ENCODE measurements around the gene GPR50. TPM values are rescaled to one million over a fixed set of nuclear protein-coding genes. Genes with fewer than 3 reads are reported as not detected.

The GPR50 gene
- total RNA-seq = not detected
- not detected for polyA plus RNA-seq (2013, experiment 1 of 2)
- not detected for polyA plus RNA-seq (2013, experiment 2 of 2)
- 0 to 0.08 (median 0) reads per million in 172 experiments for total RNA-seq

DNA sequence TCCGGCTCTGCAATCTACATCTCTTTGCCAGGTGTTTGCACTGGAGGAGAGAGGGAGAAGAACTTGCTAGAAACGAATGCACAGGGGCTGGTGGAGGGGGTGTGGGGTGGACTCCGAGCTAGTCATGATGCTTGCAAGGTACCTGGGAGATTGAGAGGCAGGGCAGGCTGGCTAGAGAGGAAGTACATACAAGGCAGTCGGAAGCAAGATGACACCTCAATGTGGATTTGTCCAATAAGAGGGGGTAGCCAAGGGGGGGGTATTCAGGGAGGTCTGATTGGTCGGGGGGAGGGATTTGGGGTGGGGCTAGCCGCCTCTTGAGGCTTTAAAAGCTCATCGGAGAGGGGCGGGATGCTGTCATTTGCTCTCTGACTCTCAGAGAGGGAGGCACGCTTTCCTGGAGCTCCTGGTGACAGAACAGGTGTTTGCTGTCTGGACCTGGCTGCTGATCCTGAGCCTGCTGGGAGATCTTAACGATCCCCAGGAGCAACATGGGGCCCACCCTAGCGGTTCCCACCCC, at the start of gene GPR50:
TSS of gene GPR50 (plus strand) at position 354 of the 520 bp plus-strand sequence. CDS start at position 492, 138 bp downstream.
- Mint-ChIP-seq H3K27ac (no peak within 1 kb of the TSS), H3K9me3 (no peaks in the 10 kb centered on the region), H3K4me3 (no peak within 1 kb of the TSS), H3K36me3 (ENCODE audit: low read depth) (no peaks in the 10 kb centered on the region), H3K4me1 (ENCODE audit: low read depth) (peaks cover 11% of the 10 kb centered on the region), H3K27me3 (peaks cover 71% of the 10 kb centered on the region)
- intact Hi-C loops (cut with DNase I, micrococcal nuclease) = no loop called here
- peaks cover 4% of the 10 kb centered on the region for H3K4me1 ChIP-seq (ENCODE audit: insufficient read depth, low read length)
- H3K36me3 ChIP-seq (ENCODE audit: insufficient read depth, low read length) = no peaks in the 10 kb centered on the region
- no peak within 1 kb of the TSS for H3K27ac ChIP-seq (ENCODE audit: low read depth in 1 of 2, low read length in 2 of 2)
- no peaks in the 10 kb centered on the region for H3K9me3 ChIP-seq (ENCODE audit: control insufficient read depth in 1 of 2, insufficient read depth in 1 of 2, low read length in 2 of 2)
- H3K27me3 ChIP-seq (ENCODE audit: control insufficient read depth in 1 of 2, insufficient read depth in 2 of 2, low read length in 2 of 2) = peaks cover 9 to 36% of the 10 kb centered on the region in 2 experiments
- no peak for TF ChIP-seq CTCF (IDR thresholded peaks at IDR 0.05)
- no peak within 1 kb of the TSS for H3K4me3 ChIP-seq (ENCODE audit: low read length)
- ChIA-PET POLR2A (no interaction called here), CTCF (no interaction called here)
- DNase-seq (no peak), ATAC-seq (ENCODE audit: poor library complexity) (no peak)

- Mint-ChIP-seq H3K27ac (no peak overlapping the region), H3K4me3 (no peak overlapping the region), H3K9me3 (no peaks in the 10 kb centered on the region), H3K4me1 (ENCODE audit: low read depth) (no peaks in the 10 kb centered on the region), H3K36me3 (ENCODE audit: low read depth) (no peaks in the 10 kb centered on the region), H3K27me3 (no peaks in the 10 kb centered on the region)
- H3K27ac ChIP-seq (ENCODE audit: low read depth in 1 of 2, low read length in 2 of 2) = no peak overlapping the region
- H3K27me3 ChIP-seq (ENCODE audit: control insufficient read depth in 1 of 2, insufficient read depth in 2 of 2, low read length in 2 of 2) = no peaks in the 10 kb centered on the region
- CTCF ChIA-PET = no interaction called here
- no peak for ATAC-seq (ENCODE audit: poor library complexity)
- H3K4me3 ChIP-seq (ENCODE audit: low read length) = no peak overlapping the region
- H3K36me3 ChIP-seq (ENCODE audit: insufficient read depth, low read length) = no peaks in the 10 kb centered on the region
- POLR2A ChIA-PET = no interaction called here
- no peaks in the 10 kb centered on the region for H3K4me1 ChIP-seq (ENCODE audit: insufficient read depth, low read length)
- TF ChIP-seq CTCF (IDR thresholded peaks at IDR 0.05) = no peak
- no peak for DNase-seq
- intact Hi-C loops (cut with DNase I, micrococcal nuclease) = no loop called here
- H3K9me3 ChIP-seq (ENCODE audit: control insufficient read depth in 1 of 2, insufficient read depth in 1 of 2, low read length in 2 of 2) = no peaks in the 10 kb centered on the region
Measured at GRCh38 chrX:151132531-151132930, 43.9 kb upstream of the GPR50 start.

DNA sequence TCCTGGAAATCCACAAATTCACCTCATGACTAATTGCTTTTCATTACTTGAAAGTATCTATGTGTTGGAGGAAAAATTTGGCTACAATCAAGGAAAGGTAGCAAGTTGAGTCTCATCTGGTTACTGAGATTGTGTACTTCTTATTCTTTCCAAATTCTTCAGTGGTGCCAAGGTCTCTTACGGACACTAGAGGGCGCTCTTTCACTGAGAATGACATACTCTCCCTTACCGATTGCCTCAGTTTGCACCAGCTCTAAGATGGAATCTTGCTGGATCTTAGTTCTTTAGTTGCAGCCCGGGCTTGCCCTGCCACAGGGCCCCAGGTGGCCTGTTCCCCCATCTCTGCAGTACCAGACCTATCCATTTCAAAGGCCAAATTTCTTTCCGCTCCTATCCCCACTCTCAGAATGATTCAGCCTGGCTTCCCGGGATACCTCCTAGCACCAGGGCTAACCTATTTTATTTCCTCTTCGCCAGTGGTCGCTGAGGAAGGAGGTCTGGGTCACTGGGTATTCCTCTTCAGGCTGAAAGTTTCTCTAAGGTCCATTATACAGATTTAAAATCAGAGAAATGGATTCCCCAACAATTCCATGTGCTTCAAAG, 24.6 kb upstream of the GPR50 start:
- TF ChIP-seq CTCF (IDR thresholded peaks at IDR 0.05) = peak; percentile 67
- H3K36me3 Mint-ChIP-seq (ENCODE audit: low read depth) = no peaks in the 10 kb centered on the region
- Histone ChIP-seq H3K9me3 (ENCODE audit: control insufficient read depth in 1 of 2, insufficient read depth in 1 of 2, low read length in 2 of 2) (no peaks in the 10 kb centered on the region), H3K4me3 (ENCODE audit: low read length) (no peak overlapping the region), H3K36me3 (ENCODE audit: insufficient read depth, low read length) (no peaks in the 10 kb centered on the region), H3K4me1 (ENCODE audit: insufficient read depth, low read length) (no peaks in the 10 kb centered on the region), H3K27me3 (ENCODE audit: control insufficient read depth in 1 of 2, insufficient read depth in 2 of 2, low read length in 2 of 2) (peaks cover 2 to 3% of the 10 kb centered on the region in 2 experiments), H3K27ac (ENCODE audit: low read depth in 1 of 2, low read length in 2 of 2) (no peak overlapping the region)
- H3K27ac Mint-ChIP-seq = no peak overlapping the region
- ChIA-PET POLR2A (no interaction called here), CTCF (interaction anchor here (0.6 to 2.0 kb wide), 3 partner anchors 15 to 1481 kb away, joined by 3 to 10 read pairs (median 4); no protein-coding TSS in a partner anchor)
- DNase-seq (peak in 9 of 14 experiments; percentile 0 to 76 (median 19)), ATAC-seq (ENCODE audit: poor library complexity) (no peak)
- H3K9me3 Mint-ChIP-seq = no peaks in the 10 kb centered on the region
- H3K4me3 Mint-ChIP-seq = no peak overlapping the region
- intact Hi-C loops (cut with DNase I, micrococcal nuclease) = loop anchor here (1.0 to 5.0 kb wide), 7 partner anchors 211 to 1776 kb away; no protein-coding TSS in a partner anchor
- H3K4me1 Mint-ChIP-seq (ENCODE audit: low read depth) = no peaks in the 10 kb centered on the region
- H3K27me3 Mint-ChIP-seq = peaks cover 43% of the 10 kb centered on the region

Measured in CD4-positive, alpha-beta T cell (primary cell).